Measurements from ENCODE around the gene DDX28. TPM values are rescaled to one million over a fixed set of nuclear protein-coding genes. Genes with fewer than 3 reads are reported as not detected.
A peak's percentile ranks its signal among the peaks of the same experiment; 100 is the strongest.

The DDX28 gene
- total and polyA plus RNA-seq, 9 of the 15 experiments (the other 6 are each of a cell fraction or from before 2014, with no cell fraction given), result 2.8 to 24.5 (median 15.9) TPM

- TF ChIP-seq RNF219 (CRISPR knock-in tag; IDR thresholded peaks at IDR 0.05) (no peak), ELF1 (tag; IDR thresholded peaks at IDR 0.05) (no peak; the same call in 1 of the 2 replicates), ZNF318 (IDR thresholded peaks at IDR 0.05; ENCODE audit: borderline replicate concordance in 1 of 2, low read depth in 1 of 2) (no peak), HOXB6 (CRISPR knock-in tag; IDR thresholded peaks at IDR 0.05; ENCODE audit: borderline replicate concordance) (no peak), HCFC1 (IDR thresholded peaks at IDR 0.05; ENCODE audit: low read depth, low read length) (peak; percentile 60), USF1 (CRISPR knock-in tag; IDR thresholded peaks at IDR 0.05) (peak; percentile 51), SP1 (CRISPR knock-in tag; IDR thresholded peaks at IDR 0.05) (peak; percentile 80), ZNF449 (CRISPR knock-in tag; IDR thresholded peaks at IDR 0.05) (no peak)
- TF ChIP-seq, protein P1, sequence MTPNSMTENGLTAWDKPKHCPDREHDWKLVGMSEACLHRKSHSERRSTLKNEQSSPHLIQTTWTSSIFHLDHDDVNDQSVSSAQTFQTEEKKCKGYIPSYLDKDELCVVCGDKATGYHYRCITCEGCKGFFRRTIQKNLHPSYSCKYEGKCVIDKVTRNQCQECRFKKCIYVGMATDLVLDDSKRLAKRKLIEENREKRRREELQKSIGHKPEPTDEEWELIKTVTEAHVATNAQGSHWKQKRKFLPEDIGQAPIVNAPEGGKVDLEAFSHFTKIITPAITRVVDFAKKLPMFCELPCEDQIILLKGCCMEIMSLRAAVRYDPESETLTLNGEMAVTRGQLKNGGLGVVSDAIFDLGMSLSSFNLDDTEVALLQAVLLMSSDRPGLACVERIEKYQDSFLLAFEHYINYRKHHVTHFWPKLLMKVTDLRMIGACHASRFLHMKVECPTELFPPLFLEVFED (CRISPR knock-in tag; conservative IDR thresholded peaks at IDR 0.05), result no peak
- TF ChIP-seq, protein P2, sequence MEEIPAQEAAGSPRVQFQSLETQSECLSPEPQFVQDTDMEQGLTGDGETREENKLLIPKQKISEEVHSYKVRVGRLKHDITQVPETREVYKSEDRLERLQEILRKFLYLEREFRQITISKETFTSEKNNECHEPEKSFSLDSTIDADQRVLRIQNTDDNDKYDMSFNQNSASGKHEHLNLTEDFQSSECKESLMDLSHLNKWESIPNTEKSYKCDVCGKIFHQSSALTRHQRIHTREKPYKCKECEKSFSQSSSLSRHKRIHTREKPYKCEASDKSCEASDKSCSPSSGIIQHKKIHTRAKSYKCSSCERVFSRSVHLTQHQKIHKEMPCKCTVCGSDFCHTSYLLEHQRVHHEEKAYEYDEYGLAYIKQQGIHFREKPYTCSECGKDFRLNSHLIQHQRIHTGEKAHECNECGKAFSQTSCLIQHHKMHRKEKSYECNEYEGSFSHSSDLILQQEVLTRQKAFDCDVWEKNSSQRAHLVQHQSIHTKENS (CRISPR knock-in tag; IDR thresholded peaks at IDR 0.05), result no peak
Measured at GRCh38 chr16:67993207-67994039, 29.6 kb downstream of the DDX28 start (continued).

All from K562 (cell line).